Measurements from ENCODE around the gene CENPS.

GRCh38 chr1:10459184-10459583, 29.0 kb downstream of the CENPS start:
- TF ChIP-seq CTCF (conservative IDR thresholded peaks at IDR 0.05), result no peak
- no peak for TF ChIP-seq ZFX (IDR thresholded peaks at IDR 0.05)
